ENCODE data around the gene FZD10. TPM values are rescaled to one million over a fixed set of nuclear protein-coding genes. Genes with fewer than 3 reads are reported as not detected.

Gene FZD10
- total RNA-seq, 4 donors from 2014 or later, result under 0.01 to 0.39 (median 0.21) TPM

DNA sequence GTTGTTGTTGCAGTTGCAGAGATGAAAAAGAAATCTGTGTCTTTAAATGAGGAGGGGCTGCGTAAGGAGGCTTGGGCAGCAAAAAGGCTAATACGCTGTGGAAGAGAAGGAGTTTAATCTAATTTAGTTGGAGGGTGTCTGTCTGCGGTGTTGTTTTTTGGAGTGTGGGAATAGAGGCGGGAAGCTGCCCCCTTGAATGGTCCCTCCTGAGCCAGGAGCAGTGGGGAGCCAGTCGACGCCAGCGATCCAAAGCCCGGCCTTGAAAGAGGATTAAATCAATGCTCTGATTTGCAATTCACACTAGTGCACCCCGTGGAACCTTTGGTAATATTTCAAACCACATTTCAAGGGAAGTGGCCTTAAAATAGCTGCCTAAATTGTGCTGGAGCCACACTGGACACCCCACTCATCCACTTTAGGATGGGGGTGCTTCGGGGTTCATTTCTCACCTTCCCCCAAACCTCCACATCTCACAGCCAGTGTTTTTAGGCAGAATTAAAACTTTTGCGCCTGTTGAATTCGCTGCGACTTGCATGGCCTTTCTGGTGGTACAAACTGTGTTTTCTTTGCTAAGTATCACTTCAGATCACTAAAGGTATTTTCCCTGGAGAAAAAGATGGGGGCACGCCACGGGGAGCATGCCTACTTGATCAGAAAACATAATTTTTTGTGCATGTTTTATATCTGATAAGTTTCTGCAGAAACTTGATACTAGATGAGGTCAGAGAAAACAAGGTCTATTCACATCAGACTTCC is 4.1 kb upstream of the FZD10 start:
- no peak overlapping the region for H3K4me3 ChIP-seq
- WGBS, 2 donors, result 36 to 39% methylated on average over 15 of the region's 15 CpGs
- H3K36me3 ChIP-seq, result no peaks in the 10 kb centered on the region
- peaks cover 0 to 26% (median 0%) of the 10 kb centered on the region in 4 donors for H3K4me1 ChIP-seq
- H3K9me3 ChIP-seq, result no peaks in the 10 kb centered on the region
- no peak for DNase-seq (ENCODE audit: low spot score in 2 of 2)
- H3K27me3 ChIP-seq, result peaks cover 2 to 26% of the 10 kb centered on the region in 2 donors
- TF ChIP-seq, protein P1, sequence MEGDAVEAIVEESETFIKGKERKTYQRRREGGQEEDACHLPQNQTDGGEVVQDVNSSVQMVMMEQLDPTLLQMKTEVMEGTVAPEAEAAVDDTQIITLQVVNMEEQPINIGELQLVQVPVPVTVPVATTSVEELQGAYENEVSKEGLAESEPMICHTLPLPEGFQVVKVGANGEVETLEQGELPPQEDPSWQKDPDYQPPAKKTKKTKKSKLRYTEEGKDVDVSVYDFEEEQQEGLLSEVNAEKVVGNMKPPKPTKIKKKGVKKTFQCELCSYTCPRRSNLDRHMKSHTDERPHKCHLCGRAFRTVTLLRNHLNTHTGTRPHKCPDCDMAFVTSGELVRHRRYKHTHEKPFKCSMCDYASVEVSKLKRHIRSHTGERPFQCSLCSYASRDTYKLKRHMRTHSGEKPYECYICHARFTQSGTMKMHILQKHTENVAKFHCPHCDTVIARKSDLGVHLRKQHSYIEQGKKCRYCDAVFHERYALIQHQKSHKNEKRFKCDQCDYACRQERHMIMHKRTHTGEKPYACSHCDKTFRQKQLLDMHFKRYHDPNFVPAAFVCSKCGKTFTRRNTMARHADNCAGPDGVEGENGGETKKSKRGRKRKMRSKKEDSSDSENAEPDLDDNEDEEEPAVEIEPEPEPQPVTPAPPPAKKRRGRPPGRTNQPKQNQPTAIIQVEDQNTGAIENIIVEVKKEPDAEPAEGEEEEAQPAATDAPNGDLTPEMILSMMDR (IDR thresholded peaks at IDR 0.05), result no peak
- TF ChIP-seq POLR2A (IDR thresholded peaks at IDR 0.05), result no peak
- TF ChIP-seq EP300 (IDR thresholded peaks at IDR 0.05), result no peak
- no peak overlapping the region for H3K27ac ChIP-seq

DNA sequence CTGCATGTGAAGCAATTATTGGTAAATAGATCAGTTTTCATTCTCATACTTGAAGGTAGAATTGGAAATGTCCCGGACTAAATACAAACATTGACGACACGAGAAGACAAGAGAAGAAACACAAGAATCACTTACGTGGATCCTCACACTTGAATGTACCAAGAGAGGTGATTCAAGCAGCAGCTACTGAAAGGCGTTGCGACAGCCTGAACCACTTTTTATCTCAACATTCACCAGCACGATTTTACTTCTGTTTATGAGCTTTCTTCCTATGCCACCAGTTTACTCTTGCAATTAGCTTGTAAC is 3.6 kb upstream of the FZD10 start:
- H3K27me3 ChIP-seq, result peaks cover 2 to 31% of the 10 kb centered on the region in 2 donors
- DNase-seq (ENCODE audit: low spot score in 2 of 2), result no peak
- no peaks in the 10 kb centered on the region for H3K36me3 ChIP-seq
- H3K27ac ChIP-seq, result no peak overlapping the region
- no peak overlapping the region for H3K4me3 ChIP-seq
- WGBS, 2 donors, result 45 to 47% methylated on average over 7 of the region's 7 CpGs
- peaks cover 0 to 30% (median 0%) of the 10 kb centered on the region in 4 donors for H3K4me1 ChIP-seq
- TF ChIP-seq EP300 (IDR thresholded peaks at IDR 0.05) (no peak), POLR2A (IDR thresholded peaks at IDR 0.05) (no peak)
- TF ChIP-seq, protein P1 (IDR thresholded peaks at IDR 0.05), result no peak
- H3K9me3 ChIP-seq, result no peaks in the 10 kb centered on the region

DNA sequence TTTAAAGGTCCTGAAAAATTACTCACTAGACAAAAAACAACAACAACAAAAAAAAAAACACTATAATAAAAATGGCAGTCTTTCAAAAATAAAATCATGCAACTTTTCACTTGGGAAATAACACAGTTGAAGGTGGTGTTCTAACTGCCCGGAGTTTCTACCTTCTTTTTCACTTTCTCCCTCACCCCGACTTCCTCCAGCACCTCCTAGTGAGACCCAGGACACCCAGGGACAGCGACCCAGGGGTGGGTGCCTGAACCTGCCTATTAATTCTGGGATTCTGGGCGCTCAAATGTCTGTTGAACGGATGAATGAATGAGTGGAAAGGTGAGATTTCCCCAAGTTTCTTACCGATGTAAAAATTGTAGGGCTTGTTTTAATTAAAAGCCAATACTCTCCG is 2.0 kb upstream of the FZD10 start:
- 16 to 19% methylated on average over 7 of the region's 7 CpGs for WGBS, 2 donors
- no peaks in the 10 kb centered on the region for H3K36me3 ChIP-seq
- DNase-seq (ENCODE audit: low spot score in 2 of 2), result no peak
- peaks cover 0 to 34% (median 0%) of the 10 kb centered on the region in 4 donors for H3K4me1 ChIP-seq
- H3K27ac ChIP-seq, result peak overlapping the region in 1 of 4 donors; percentile 1
- no peak for TF ChIP-seq EP300 (IDR thresholded peaks at IDR 0.05)
- TF ChIP-seq POLR2A (IDR thresholded peaks at IDR 0.05), result no peak
- TF ChIP-seq, protein P1 (IDR thresholded peaks at IDR 0.05), result no peak
- H3K4me3 ChIP-seq, result peak overlapping the region in 1 of 4 donors; percentile 57
- no peaks in the 10 kb centered on the region for H3K9me3 ChIP-seq
- peaks cover 2 to 33% of the 10 kb centered on the region in 2 donors for H3K27me3 ChIP-seq

DNA sequence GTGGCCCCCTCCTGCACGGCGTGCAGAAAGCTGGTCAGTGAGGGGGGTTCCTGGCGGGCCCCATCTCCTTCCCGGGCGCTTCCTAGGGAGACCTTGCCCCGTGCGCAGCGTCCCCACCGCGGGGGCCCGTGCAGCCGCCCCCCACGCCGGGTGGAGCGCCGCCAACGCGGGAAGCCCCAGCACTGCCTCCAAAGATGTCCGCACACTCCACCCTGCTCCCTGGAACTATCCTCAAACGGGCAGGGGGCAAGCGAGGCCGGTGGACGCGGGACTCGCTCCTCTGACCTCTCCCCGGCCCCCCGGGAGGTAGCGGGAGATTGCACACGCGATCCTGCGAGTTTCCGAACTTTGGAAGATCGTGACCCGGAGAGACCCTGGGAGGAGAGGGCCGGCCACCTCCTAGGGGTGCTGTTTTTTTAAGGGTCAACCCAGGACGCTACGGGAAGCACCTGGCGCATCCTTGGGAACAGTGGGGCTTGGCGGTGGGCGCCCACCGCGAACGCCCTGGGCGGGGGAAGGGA is 1.5 kb upstream of the FZD10 start:
- Histone ChIP-seq H3K4me3 (peak overlapping the region; percentile 9 to 57 (median 36)), H3K4me1 (peaks cover 0 to 34% (median 0%) of the 10 kb centered on the region in 4 donors), H3K9me3 (no peaks in the 10 kb centered on the region), H3K36me3 (no peaks in the 10 kb centered on the region), H3K27me3 (peaks cover 2 to 33% of the 10 kb centered on the region in 2 donors), H3K27ac (peak overlapping the region in 1 of 4 donors; percentile 1)
- no peak for TF ChIP-seq EP300 (IDR thresholded peaks at IDR 0.05)
- TF ChIP-seq, protein P1 (IDR thresholded peaks at IDR 0.05), result no peak
- no peak for TF ChIP-seq POLR2A (IDR thresholded peaks at IDR 0.05)
- DNase-seq (ENCODE audit: low spot score in 2 of 2), result no peak
- 2 to 7% methylated on average over 20 to 38 of the region's 44 CpGs for WGBS, 2 donors

Measured in tibial nerve (tissue), 4 donors.